BJ (cell line): Measurements from ENCODE around the gene ZFPL1. TPM values are rescaled to one million over a fixed set of nuclear protein-coding genes. Genes with fewer than 3 reads are reported as not detected.

Experiments
- CTCF ChIA-PET: fragments of 350-600 bp; formaldehyde crosslinking; extraction: SDS; loops from one replicate; lab custom pipeline; 2021; ENCODE audit warnings: antibody characterized with exemption, inconsistent platforms; lab: Yijun Ruan, JAX
- POLR2A ChIA-PET: fragments of 300-600 bp; sonication (Branson Sonifier 250); formaldehyde crosslinking; extraction: SDS; loops from one replicate; lab custom pipeline; 2021; ENCODE audit warnings: antibody characterized with exemption; lab: Charles Lee
- DNase-seq: peaks from one replicate; pipeline ENCODE4 v3.0.0-alpha.2; 2011; ENCODE audit warnings: low read depth
- H3K27me3 ChIP-seq: 2 replicates; pipeline ENCODE4 v1.6.0; 2011; ENCODE audit warnings: low read length; ENCODE audit not compliant: control insufficient read depth, insufficient read depth
- H3K36me3 ChIP-seq: 2 replicates; pipeline ENCODE4 v1.5.1; 2011; ENCODE audit warnings: low read length; ENCODE audit not compliant: control insufficient read depth, insufficient read depth
- H3K4me3 ChIP-seq: 2 replicates; pipeline ENCODE4 v1.5.1; 2011; ENCODE audit warnings: low read depth, mild to moderate bottlenecking, control low read depth, low read length
- polyA plus RNA-seq: library from polyadenylated mRNA; depleted of rRNA; stranded (reverse); fragments of >200 nt; gene quantifications from 2 replicates; pipeline ENCODE4 v1.2.3, GENCODE V29; 2011
- TF ChIP-seq, protein P1 (sequence below): IDR thresholded peaks from 2 replicates; pipeline ENCODE4 v1.5.1; 2011; ENCODE audit warnings: low read depth, mild to moderate bottlenecking, control low read depth, inconsistent platforms, low read length, moderate library complexity; ENCODE audit not compliant: insufficient read depth

The ZFPL1 gene
- polyA plus RNA-seq, 1 experiment = 91.8 TPM

DNA sequence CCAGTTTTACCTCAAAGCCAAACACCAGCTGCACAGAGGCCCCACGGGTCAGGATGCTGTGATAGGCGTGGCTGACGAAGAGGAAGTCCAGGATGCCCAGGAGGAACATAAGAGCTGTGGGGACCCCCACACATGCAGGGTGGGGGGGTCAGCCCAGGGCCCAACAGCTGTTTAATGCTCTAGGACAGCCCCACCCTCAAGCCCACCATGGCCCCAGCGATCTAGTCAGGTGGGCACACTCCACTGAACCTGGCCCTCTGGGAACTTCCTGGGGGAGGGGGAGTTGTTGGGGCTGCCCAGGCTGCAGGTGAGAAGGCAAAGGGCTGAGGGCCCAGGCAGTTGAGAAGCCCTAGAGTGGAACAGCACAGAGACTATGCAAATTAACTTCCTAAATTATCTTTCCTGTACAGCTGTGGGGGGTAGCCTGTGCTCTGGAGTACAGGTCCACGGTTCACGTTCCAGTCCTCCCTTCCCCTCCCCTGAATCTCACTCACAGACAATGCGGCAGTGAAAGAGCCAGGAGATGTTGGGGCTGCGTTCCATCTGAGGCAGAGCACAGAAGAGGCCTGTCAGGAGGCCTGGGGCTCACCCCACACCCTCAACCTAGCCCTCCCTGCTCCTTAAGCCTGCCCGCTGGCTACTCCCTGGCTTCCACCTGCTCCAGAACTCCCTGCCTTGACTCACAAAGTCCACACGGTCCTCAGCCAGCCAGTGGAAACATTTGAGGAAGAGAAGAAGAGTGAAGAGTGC lies 48.4 kb downstream of the ZFPL1 start:
- CTCF ChIA-PET = interaction anchor here (1.0 kb wide), 1 partner anchor 15 kb away, joined by 3 read pairs; the partner anchor contains the start of gene ZNHIT2
- no peaks in the 10 kb centered on the region for H3K27me3 ChIP-seq
- peaks cover 43% of the 10 kb centered on the region for H3K36me3 ChIP-seq
- no peak for DNase-seq
- no peak overlapping the region for H3K4me3 ChIP-seq
- TF ChIP-seq, protein P1, sequence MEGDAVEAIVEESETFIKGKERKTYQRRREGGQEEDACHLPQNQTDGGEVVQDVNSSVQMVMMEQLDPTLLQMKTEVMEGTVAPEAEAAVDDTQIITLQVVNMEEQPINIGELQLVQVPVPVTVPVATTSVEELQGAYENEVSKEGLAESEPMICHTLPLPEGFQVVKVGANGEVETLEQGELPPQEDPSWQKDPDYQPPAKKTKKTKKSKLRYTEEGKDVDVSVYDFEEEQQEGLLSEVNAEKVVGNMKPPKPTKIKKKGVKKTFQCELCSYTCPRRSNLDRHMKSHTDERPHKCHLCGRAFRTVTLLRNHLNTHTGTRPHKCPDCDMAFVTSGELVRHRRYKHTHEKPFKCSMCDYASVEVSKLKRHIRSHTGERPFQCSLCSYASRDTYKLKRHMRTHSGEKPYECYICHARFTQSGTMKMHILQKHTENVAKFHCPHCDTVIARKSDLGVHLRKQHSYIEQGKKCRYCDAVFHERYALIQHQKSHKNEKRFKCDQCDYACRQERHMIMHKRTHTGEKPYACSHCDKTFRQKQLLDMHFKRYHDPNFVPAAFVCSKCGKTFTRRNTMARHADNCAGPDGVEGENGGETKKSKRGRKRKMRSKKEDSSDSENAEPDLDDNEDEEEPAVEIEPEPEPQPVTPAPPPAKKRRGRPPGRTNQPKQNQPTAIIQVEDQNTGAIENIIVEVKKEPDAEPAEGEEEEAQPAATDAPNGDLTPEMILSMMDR = no peak
- POLR2A ChIA-PET = interaction anchor here (0.5 kb wide), 2 partner anchors 10 to 11 kb away, joined by 3 read pairs; partner anchors contain the start of gene FAU

DNA sequence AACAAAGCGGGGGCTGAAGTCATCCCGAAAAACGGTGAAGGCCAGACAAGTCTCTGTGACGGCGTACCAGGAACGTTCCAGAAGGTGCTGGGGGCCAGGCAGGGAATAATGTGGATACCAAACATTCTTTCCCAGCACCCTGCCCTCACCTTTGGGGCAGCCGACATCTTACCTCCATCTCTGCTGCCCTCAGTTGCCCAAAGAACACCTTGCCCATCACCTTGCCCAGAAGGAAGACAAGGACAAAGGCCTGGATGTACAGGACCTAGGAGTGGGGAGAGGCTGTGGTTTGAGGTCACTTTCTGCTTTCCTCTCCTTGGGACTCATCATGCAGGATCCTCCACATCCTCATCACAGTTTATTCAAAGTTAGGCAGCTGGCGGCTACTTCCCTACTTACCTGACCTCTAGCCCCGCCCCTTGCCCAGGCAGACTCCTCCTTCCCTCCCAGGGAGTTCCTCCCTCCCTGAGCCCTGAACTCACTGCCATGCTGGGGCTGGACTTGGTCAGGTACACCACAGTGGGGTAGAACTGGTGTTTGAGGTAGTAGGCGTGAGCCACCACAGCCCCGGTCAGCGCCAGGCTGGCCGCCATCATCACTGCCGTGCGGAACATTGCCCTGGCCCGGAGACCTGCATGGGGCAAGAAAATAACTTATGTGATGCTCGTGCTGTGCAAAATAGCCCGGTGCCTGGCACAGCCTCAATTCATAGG lies 49.1 kb downstream of the ZFPL1 start:
- no peak for DNase-seq
- H3K4me3 ChIP-seq = peak overlapping the region; percentile 84
- POLR2A ChIA-PET = interaction anchor here (0.5 kb wide), 1 partner anchor 11 kb away, joined by 3 read pairs; the partner anchor contains the start of gene FAU
- H3K36me3 ChIP-seq = peaks cover 40% of the 10 kb centered on the region
- TF ChIP-seq, protein P1 = no peak
- no peaks in the 10 kb centered on the region for H3K27me3 ChIP-seq
- CTCF ChIA-PET = interaction anchor here (0.7 kb wide), 1 partner anchor 122 kb away, joined by 3 read pairs; no protein-coding TSS in a partner anchor

DNA sequence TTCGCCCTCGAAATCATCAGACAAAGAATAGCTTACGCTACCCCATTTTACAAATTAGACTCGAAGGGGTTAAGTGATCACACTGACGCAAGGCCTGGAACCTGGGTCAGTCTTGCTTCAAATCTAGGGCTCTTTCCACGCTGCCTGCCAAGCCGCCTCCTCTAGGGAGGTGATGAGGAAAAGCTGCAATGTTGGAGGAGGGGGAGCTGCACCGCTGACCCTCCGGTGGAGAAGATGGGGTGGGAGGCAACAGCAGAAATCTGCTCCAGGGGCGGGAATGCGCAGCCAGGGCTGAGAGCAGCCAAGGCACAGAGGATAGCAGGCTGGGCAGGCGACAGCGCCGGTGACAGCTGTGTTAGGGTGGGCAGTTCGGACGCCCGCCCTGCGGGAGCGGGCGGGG lies 49.7 kb downstream of the ZFPL1 start:
- DNase-seq = no peak
- POLR2A ChIA-PET = no interaction called here
- peak overlapping the region; percentile 84 for H3K4me3 ChIP-seq
- peaks cover 35% of the 10 kb centered on the region for H3K36me3 ChIP-seq
- TF ChIP-seq, protein P1 = no peak
- CTCF ChIA-PET = interaction anchor here (0.7 to 1.4 kb wide), 2 partner anchors 13 to 121 kb away, joined by 3 to 5 read pairs; no protein-coding TSS in a partner anchor
- no peaks in the 10 kb centered on the region for H3K27me3 ChIP-seq

DNA sequence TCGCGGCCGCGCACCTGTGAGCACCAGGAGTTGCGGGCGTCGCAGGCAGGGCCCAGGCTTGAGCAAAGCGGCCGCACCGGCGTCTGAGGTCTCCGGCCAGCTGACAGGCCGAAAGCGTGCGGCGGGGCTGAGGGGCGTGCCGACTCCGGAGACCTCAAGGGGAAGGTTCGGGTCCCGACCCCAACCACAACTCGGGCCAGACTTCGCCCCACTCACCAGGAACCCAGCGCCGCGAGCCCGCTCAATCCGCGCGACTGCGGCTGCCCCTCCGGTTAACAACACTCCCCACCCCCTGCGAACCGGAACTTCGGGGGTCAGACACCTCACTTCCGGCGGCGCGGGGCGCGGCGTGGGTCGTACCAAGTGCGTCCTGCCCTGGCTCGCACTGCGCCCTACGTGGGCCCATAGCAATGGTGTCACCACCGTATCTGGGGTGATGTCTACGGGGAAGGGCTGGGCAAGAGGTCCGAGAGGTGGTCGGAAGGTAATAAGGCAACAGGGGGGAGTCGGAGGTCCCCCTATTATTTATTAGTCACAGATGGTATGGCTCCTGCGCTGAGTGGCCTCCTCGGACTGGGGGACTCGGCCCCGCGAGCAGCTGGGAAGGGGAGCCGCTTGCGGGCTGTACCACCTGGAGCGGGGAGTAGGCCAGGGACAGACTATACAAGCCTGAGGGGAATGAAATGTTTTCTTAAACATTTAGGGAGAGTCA lies 50.4 kb downstream of the ZFPL1 start, which contains the start of gene SYVN1:
Gene SYVN1, minus strand, starts transcription at position 280 of the 712 bp plus-strand sequence. CDS start 918 bp downstream, outside the sequence.
- peaks cover 30% of the 10 kb centered on the region for H3K36me3 ChIP-seq
- TF ChIP-seq, protein P1 = no peak
- DNase-seq = no peak
- peak within 1 kb of the TSS; percentile 84 for H3K4me3 ChIP-seq
- ChIA-PET CTCF (interaction anchor here (0.5 to 1.4 kb wide), 10 partner anchors 10 to 645 kb away, joined by 3 to 11 read pairs (median 4); partner anchors contain the start of genes CAPN1, TM7SF2 and ZNHIT2), POLR2A (interaction anchor here (0.6 to 1.3 kb wide), 2 partner anchors 12 to 120 kb away, joined by 3 to 5 read pairs; partner anchors contain the start of genes FAU and MRPL49)
- no peaks in the 10 kb centered on the region for H3K27me3 ChIP-seq
